Calu3 (cell line): ENCODE results near the gene ANGPTL7. TPM values are rescaled to one million over a fixed set of nuclear protein-coding genes. Genes with fewer than 3 reads are reported as not detected.

ENCODE experiments used
- BruUV-seq: library from RNA; stranded (reverse); fragments of 400-500 nt; replicated peaks from 2 replicates; lab custom pipeline; 2021; lab: Mats Ljungman, UMichigan
- CTCF ChIA-PET: fragments of 300-600 bp; sonication (Branson Sonifier 250); formaldehyde crosslinking; loops from one replicate; lab custom pipeline; 2022; ENCODE audit warnings: antibody characterized with exemption; lab: Charles Lee
- DNase-seq: peaks from one replicate; pipeline ENCODE4 v3.0.0; 2022
- H3K27ac Mint-ChIP-seq: one replicate; pipeline ENCODE4 v1.8.0; 2022; ENCODE audit warnings: mixed read lengths; ENCODE audit not compliant: unreplicated experiment
- H3K27me3 Mint-ChIP-seq: one replicate; pipeline ENCODE4 v1.8.0; 2022; ENCODE audit warnings: mixed read lengths; ENCODE audit not compliant: unreplicated experiment
- H3K36me3 Mint-ChIP-seq: one replicate; pipeline ENCODE4 v1.8.0; 2022; ENCODE audit warnings: mild to moderate bottlenecking, moderate library complexity, mixed read lengths; ENCODE audit not compliant: insufficient read depth, unreplicated experiment
- H3K4me1 Mint-ChIP-seq: one replicate; pipeline ENCODE4 v1.8.0; 2022; ENCODE audit warnings: mild to moderate bottlenecking, low read depth, mixed read lengths; ENCODE audit not compliant: unreplicated experiment
- H3K4me3 Mint-ChIP-seq: one replicate; pipeline ENCODE4 v1.8.0; 2022; ENCODE audit warnings: mild to moderate bottlenecking, low read depth, moderate library complexity, mixed read lengths; ENCODE audit not compliant: unreplicated experiment
- H3K9me3 Mint-ChIP-seq: one replicate; pipeline ENCODE4 v1.8.0; 2022; ENCODE audit warnings: low read depth, mixed read lengths; ENCODE audit not compliant: unreplicated experiment
- CTCF ChIP-seq: fragments of 200-600 bp; IDR thresholded peaks from one replicate; pipeline ENCODE4 v1.8.0; 2022; ENCODE audit warnings: antibody characterized with exemption; ENCODE audit not compliant: unreplicated experiment
- intact Hi-C: fragments of 100-400 bp; cut with micrococcal nuclease; formaldehyde crosslinking; loops from one replicate; pipeline ENCODE4 v1.10.0; 2022; ENCODE audit not compliant: unreplicated experiment
- total RNA-seq: library from RNA; stranded (reverse); gene quantifications from 2 replicates; pipeline ENCODE4 v1.2.3, GENCODE V29; 2022

The ANGPTL7 gene
- total RNA-seq, 1 experiment from 2014 or later = not detected

GRCh38 chr1:11238311-11238710 is 49.2 kb downstream of the ANGPTL7 start:
- H3K27ac Mint-ChIP-seq = no peak overlapping the region
- no peak overlapping the region for H3K4me3 Mint-ChIP-seq
- BruUV-seq = no TSS peak
- no peak for DNase-seq
- TF ChIP-seq CTCF = no peak
- H3K27me3 Mint-ChIP-seq = no peaks in the 10 kb centered on the region
- no peaks in the 10 kb centered on the region for H3K4me1 Mint-ChIP-seq
- no peaks in the 10 kb centered on the region for H3K9me3 Mint-ChIP-seq
- peaks cover 16% of the 10 kb centered on the region for H3K36me3 Mint-ChIP-seq
- intact Hi-C loops = no loop called here
- CTCF ChIA-PET = no interaction called here

- H3K36me3 Mint-ChIP-seq = peaks cover 21% of the 10 kb centered on the region
- no peaks in the 10 kb centered on the region for H3K27me3 Mint-ChIP-seq
- DNase-seq = no peak
- no peak overlapping the region for H3K4me3 Mint-ChIP-seq
- intact Hi-C loops = no loop called here
- no peak overlapping the region for H3K27ac Mint-ChIP-seq
- CTCF ChIA-PET = no interaction called here
- TF ChIP-seq CTCF = no peak
- no peaks in the 10 kb centered on the region for H3K9me3 Mint-ChIP-seq
- H3K4me1 Mint-ChIP-seq = no peaks in the 10 kb centered on the region
- BruUV-seq = no TSS peak
Measured at GRCh38 chr1:11245248-11245647, 56.1 kb downstream of the ANGPTL7 start.

Other genes with a start within 250 kb of the ANGPTL7 start
- gene TARDBP, start 176.7 kb upstream of the ANGPTL7 start, total RNA-seq = 124 and 130 TPM in 2 replicates
- not detected in 2 replicates for gene MASP2, start 142.1 kb upstream of the ANGPTL7 start, total RNA-seq
- 70.5 and 82.7 TPM in 2 replicates for gene SRM, start 129.3 kb upstream of the ANGPTL7 start, total RNA-seq
- gene EXOSC10, start 89.5 kb upstream of the ANGPTL7 start, total RNA-seq = 50.8 and 56.4 TPM in 2 replicates
- 36.1 and 40.2 TPM in 2 replicates for gene MTOR, start 73.2 kb downstream of the ANGPTL7 start, total RNA-seq
- gene UBIAD1, start 83.8 kb downstream of the ANGPTL7 start, total RNA-seq = 13.7 and 14.1 TPM in 2 replicates